Dermis lymphatic vessel endothelial cell (primary cell): ENCODE data around the gene RBL2. TPM values are rescaled to one million over a fixed set of nuclear protein-coding genes. Genes with fewer than 3 reads are reported as not detected.

Source experiments
- total RNA-seq: library from RNA; depleted of rRNA; stranded (reverse); fragments of >200 nt; gene quantifications from 2 replicates; pipeline ENCODE4 v1.2.1, GENCODE V29; 2014

Gene RBL2, protein sequence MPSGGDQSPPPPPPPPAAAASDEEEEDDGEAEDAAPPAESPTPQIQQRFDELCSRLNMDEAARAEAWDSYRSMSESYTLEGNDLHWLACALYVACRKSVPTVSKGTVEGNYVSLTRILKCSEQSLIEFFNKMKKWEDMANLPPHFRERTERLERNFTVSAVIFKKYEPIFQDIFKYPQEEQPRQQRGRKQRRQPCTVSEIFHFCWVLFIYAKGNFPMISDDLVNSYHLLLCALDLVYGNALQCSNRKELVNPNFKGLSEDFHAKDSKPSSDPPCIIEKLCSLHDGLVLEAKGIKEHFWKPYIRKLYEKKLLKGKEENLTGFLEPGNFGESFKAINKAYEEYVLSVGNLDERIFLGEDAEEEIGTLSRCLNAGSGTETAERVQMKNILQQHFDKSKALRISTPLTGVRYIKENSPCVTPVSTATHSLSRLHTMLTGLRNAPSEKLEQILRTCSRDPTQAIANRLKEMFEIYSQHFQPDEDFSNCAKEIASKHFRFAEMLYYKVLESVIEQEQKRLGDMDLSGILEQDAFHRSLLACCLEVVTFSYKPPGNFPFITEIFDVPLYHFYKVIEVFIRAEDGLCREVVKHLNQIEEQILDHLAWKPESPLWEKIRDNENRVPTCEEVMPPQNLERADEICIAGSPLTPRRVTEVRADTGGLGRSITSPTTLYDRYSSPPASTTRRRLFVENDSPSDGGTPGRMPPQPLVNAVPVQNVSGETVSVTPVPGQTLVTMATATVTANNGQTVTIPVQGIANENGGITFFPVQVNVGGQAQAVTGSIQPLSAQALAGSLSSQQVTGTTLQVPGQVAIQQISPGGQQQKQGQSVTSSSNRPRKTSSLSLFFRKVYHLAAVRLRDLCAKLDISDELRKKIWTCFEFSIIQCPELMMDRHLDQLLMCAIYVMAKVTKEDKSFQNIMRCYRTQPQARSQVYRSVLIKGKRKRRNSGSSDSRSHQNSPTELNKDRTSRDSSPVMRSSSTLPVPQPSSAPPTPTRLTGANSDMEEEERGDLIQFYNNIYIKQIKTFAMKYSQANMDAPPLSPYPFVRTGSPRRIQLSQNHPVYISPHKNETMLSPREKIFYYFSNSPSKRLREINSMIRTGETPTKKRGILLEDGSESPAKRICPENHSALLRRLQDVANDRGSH
- 41.3 and 43.3 TPM in 2 replicates for total RNA-seq

DNA sequence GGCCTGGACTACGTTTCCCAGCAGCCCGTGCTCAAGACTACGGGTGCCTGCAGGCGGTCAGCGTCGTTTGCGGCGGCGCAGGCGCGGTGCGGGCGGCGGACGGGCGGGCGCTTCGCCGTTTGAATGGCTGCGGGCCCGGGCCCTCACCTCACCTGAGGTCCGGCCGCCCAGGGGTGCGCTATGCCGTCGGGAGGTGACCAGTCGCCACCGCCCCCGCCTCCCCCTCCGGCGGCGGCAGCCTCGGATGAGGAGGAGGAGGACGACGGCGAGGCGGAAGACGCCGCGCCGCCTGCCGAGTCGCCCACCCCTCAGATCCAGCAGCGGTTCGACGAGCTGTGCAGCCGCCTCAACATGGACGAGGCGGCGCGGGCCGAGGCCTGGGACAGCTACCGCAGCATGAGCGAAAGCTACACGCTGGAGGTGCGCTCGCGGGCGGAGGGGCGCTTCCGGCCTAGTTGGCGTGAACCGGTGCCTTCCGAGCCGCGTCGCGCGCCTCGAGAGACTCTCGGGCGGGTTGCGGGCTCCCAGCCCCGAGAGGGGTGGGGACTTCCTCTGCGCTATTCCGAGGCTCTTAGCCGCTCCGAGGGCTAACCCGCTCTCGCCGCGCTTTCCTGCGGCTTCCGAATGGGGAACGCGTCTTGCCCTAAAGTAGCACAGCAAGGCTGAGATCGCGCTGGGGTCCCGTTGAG is at the start of gene RBL2:
TSS of gene RBL2 (plus strand) at position 95 of the 689 bp plus-strand sequence. CDS start at position 181, 86 bp downstream.

GRCh38 chr16:53502331-53503269 is 68.3 kb downstream of the RBL2 start, which contains the start of gene AKTIP:
TSS of gene AKTIP (minus strand) at chr16:53503209. CDS start at chr16:53500259, 2,950 bp downstream.

Other genes starting within 250 kb of the RBL2 start
- 19.9 and 30.8 TPM in 2 replicates for gene AKTIP, start 68.7 kb downstream of the RBL2 start, total RNA-seq